CD4-positive, alpha-beta T cell (primary cell): ENCODE measurements around the gene MLLT3. TPM values are rescaled to one million over a fixed set of nuclear protein-coding genes. Genes with fewer than 3 reads are reported as not detected.

Source experiments
- ATAC-seq: fragments of 200-7000 bp; cut with Tn5 transposase; one replicate; pipeline ENCODE4 v1.10.0; 2022; ENCODE audit warnings: mild to moderate bottlenecking; ENCODE audit not compliant: poor library complexity
- CTCF ChIA-PET: fragments of 350-600 bp; sonication (Branson Sonifier 250); formaldehyde crosslinking; loops from one replicate; lab custom pipeline; 2021; ENCODE audit warnings: antibody characterized with exemption, inconsistent platforms; lab: Charles Lee
- POLR2A ChIA-PET: fragments of 350-600 bp; sonication (Branson Sonifier 250); formaldehyde crosslinking; loops from one replicate; lab custom pipeline; 2021; ENCODE audit warnings: antibody characterized with exemption, inconsistent platforms; lab: Charles Lee
- DNase-seq, 14 experiments: peaks; one replicate each; pipeline ENCODE4 v3.0.0-alpha.2; 2013 to 2020; ENCODE audit warnings: mixed read lengths in 2 of 14
- H3K27ac ChIP-seq, 2 donors: one replicate each; pipeline versions ENCODE4 v1.5.1 to v1.7.0; 2013; ENCODE audit warnings: low read length in 2 of 2, low read depth in 1 of 2, mild to moderate bottlenecking in 1 of 2
- H3K27me3 ChIP-seq, 2 experiments: 1 replicate in 1 of 2; 2 replicates in 1 of 2; pipeline versions ENCODE4 v1.6.1 to v1.7.0; 2013; ENCODE audit warnings: low read length in 2 of 2, control low read depth in 1 of 2, mild to moderate bottlenecking in 1 of 2, moderate library complexity in 1 of 2; ENCODE audit not compliant: insufficient read depth in 2 of 2, control insufficient read depth in 1 of 2
- H3K36me3 ChIP-seq: one replicate; pipeline ENCODE4 v1.6.1; 2013; ENCODE audit warnings: low read length, control low read depth; ENCODE audit not compliant: insufficient read depth
- H3K4me1 ChIP-seq: one replicate; pipeline ENCODE4 v1.6.1; 2013; ENCODE audit warnings: low read length, control low read depth; ENCODE audit not compliant: insufficient read depth
- H3K4me3 ChIP-seq: one replicate; pipeline ENCODE4 v1.5.1; 2013; ENCODE audit warnings: mild to moderate bottlenecking, low read length, moderate library complexity
- H3K9me3 ChIP-seq, 2 experiments: 1 replicate in 1 of 2; 2 replicates in 1 of 2; pipeline versions ENCODE4 v1.6.1 to v1.7.0; 2013; ENCODE audit warnings: low read length in 2 of 2, mild to moderate bottlenecking in 2 of 2, control low read depth in 1 of 2, moderate library complexity in 1 of 2; ENCODE audit not compliant: control insufficient read depth in 1 of 2, insufficient read depth in 1 of 2
- H3K27ac Mint-ChIP-seq: one replicate; pipeline ENCODE4 v1.8.0; 2020; ENCODE audit warnings: mixed read lengths
- H3K27me3 Mint-ChIP-seq: one replicate; pipeline ENCODE4 v1.8.0; 2021; ENCODE audit warnings: mixed read lengths
- H3K36me3 Mint-ChIP-seq: one replicate; pipeline ENCODE4 v1.8.0; 2021; ENCODE audit warnings: low read depth, mixed read lengths
- H3K4me1 Mint-ChIP-seq: one replicate; pipeline ENCODE4 v1.8.0; 2021; ENCODE audit warnings: low read depth, mixed read lengths
- H3K4me3 Mint-ChIP-seq: one replicate; pipeline ENCODE4 v1.8.0; 2020; ENCODE audit warnings: mild to moderate bottlenecking, mixed read lengths
- H3K9me3 Mint-ChIP-seq: one replicate; pipeline ENCODE4 v1.8.0; 2020; ENCODE audit warnings: mixed read lengths
- CTCF ChIP-seq: fragments of 200-600 bp; IDR thresholded peaks from one replicate; pipeline ENCODE4 v1.8.0; 2022; ENCODE audit warnings: antibody characterized with exemption, mild to moderate bottlenecking
- intact Hi-C, 2 experiments: fragments of 100-400 bp; cut with DNase I in 1 of 2; cut with micrococcal nuclease in 1 of 2; formaldehyde crosslinking; loops; one replicate each; pipeline versions ENCODE4 v1.15.1 to v1.9.0; 2023 to 2025; cut with DNase I, micrococcal nuclease
- total RNA-seq, 174 experiments: library from RNA in 2 of 174; stranded (reverse) in 2 of 174; gene quantifications; one replicate each; pipeline ENCODE4 v1.2.3 and lab custom pipeline; 2021 to 2026

Gene MLLT3
- total RNA-seq, 2 experiments from 2014 or later = 59.2 to 60.6 TPM

GRCh38 chr9:20550326-20550725, 72.0 kb downstream of the MLLT3 start:
- Mint-ChIP-seq H3K27ac (no peak overlapping the region), H3K9me3 (no peaks in the 10 kb centered on the region), H3K27me3 (no peaks in the 10 kb centered on the region), H3K36me3 (peaks cover 12% of the 10 kb centered on the region), H3K4me3 (no peak overlapping the region), H3K4me1 (peaks cover 61% of the 10 kb centered on the region)
- Histone ChIP-seq H3K27ac (no peak overlapping the region), H3K4me1 (peaks cover 13% of the 10 kb centered on the region), H3K36me3 (no peaks in the 10 kb centered on the region), H3K4me3 (no peak overlapping the region), H3K27me3 (no peaks in the 10 kb centered on the region), H3K9me3 (no peaks in the 10 kb centered on the region)
- no peak for DNase-seq
- POLR2A ChIA-PET = no interaction called here
- CTCF ChIA-PET = no interaction called here
- TF ChIP-seq CTCF = no peak
- ATAC-seq = no peak
- intact Hi-C loops = loop anchor here in 1 of 2 experiments (5.0 to 10.0 kb wide), 2 partner anchors 57 to 134 kb away; partner anchors contain the start of gene FOCAD

GRCh38 chr9:20549053-20549452, 73.2 kb downstream of the MLLT3 start:
- H3K27ac Mint-ChIP-seq = no peak overlapping the region
- H3K4me3 Mint-ChIP-seq = no peak overlapping the region
- peaks cover 57% of the 10 kb centered on the region for H3K4me1 Mint-ChIP-seq
- Histone ChIP-seq H3K4me3 (no peak overlapping the region), H3K9me3 (no peaks in the 10 kb centered on the region), H3K27ac (no peak overlapping the region), H3K36me3 (no peaks in the 10 kb centered on the region), H3K4me1 (peaks cover 8% of the 10 kb centered on the region), H3K27me3 (no peaks in the 10 kb centered on the region)
- no peak for DNase-seq
- intact Hi-C loops = no loop called here
- ChIA-PET CTCF (no interaction called here), POLR2A (no interaction called here)
- peaks cover 16% of the 10 kb centered on the region for H3K36me3 Mint-ChIP-seq
- no peaks in the 10 kb centered on the region for H3K9me3 Mint-ChIP-seq
- ATAC-seq = no peak
- no peaks in the 10 kb centered on the region for H3K27me3 Mint-ChIP-seq
- no peak for TF ChIP-seq CTCF

- Histone ChIP-seq H3K4me1 (peaks cover 5% of the 10 kb centered on the region), H3K27me3 (no peaks in the 10 kb centered on the region), H3K4me3 (no peak overlapping the region), H3K9me3 (peaks cover 13 to 17% of the 10 kb centered on the region in 2 experiments), H3K27ac (no peak overlapping the region), H3K36me3 (peaks cover 7% of the 10 kb centered on the region)
- ChIA-PET CTCF (interaction anchor here (1.1 kb wide), 1 partner anchor 19 kb away, joined by 4 read pairs; no protein-coding TSS in a partner anchor), POLR2A (no interaction called here)
- Mint-ChIP-seq H3K36me3 (peaks cover 47% of the 10 kb centered on the region), H3K27me3 (no peaks in the 10 kb centered on the region), H3K4me3 (no peak overlapping the region), H3K4me1 (peaks cover 41% of the 10 kb centered on the region), H3K27ac (no peak overlapping the region), H3K9me3 (peaks cover 7% of the 10 kb centered on the region)
- intact Hi-C loops = no loop called here
- DNase-seq (no peak), ATAC-seq (no peak)
- no peak for TF ChIP-seq CTCF
Observed at GRCh38 chr9:20545023-20545622, 77.2 kb downstream of the MLLT3 start.
